ENCODE data around the gene ITPR2.
"Not testable (repeated sequence)": the region's sequence is repeated elsewhere in the genome, so short reads cannot be mapped to it uniquely, and the experiment has no call there.

Gene ITPR2

DNA sequence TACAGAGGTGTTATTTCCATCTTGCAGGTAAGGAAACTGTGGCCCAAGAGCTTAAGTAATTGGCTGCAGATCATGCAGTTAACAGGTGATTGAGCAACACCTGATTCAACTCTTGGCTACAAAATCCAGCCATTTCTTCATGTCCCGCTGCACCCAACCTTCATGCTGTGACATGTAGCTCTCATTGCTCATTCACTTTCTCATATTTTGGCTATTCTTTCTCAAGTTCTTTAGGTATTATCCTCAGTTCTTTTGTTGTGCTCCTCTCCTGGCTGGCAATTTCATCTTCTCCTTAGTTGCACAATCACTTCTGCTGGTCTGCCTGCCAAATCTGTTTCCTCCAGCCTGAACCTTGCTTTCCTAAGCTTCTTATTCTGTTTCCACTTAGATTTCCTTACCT is 336.8 kb downstream of the ITPR2 start:
- DNase-seq = no peak

DNA sequence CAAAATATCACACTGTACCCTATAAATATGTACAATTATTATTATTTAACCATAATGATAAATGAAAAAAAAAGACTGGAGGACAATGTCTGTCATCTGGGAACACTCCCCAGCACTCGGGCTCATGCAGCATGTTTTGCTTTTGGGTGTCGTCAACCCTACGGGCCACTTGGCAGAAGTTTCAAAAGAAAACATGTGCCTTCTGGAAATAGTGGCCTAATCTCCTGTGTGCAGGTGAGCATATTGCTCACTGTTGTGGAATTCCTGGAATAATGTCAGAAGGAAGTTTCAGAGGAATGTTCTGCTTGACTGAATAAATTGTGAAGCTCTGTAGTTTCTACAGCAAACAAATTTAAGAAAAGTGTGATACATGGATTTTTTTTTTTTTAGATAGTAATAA is 339.3 kb downstream of the ITPR2 start:
- DNase-seq = no peak

DNA sequence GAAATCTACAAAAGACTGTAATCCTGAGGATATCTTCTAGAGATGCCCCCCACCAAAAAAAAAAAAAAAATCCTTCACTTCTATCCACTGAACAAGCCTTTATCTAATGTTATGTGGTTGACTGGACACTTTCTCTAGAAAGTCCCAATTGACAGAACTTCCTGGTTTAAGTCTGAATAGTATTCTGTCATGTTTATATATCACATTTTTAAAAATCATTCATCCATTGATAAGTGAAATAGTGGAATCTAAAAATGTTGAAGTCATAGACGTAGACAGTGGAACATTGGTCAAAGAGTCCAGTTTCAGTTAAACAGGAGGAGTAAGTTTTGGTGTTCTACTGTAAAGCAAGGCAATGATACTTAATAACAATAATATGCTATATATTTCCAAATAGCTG is 340.6 kb downstream of the ITPR2 start:
- no peak for DNase-seq

DNA sequence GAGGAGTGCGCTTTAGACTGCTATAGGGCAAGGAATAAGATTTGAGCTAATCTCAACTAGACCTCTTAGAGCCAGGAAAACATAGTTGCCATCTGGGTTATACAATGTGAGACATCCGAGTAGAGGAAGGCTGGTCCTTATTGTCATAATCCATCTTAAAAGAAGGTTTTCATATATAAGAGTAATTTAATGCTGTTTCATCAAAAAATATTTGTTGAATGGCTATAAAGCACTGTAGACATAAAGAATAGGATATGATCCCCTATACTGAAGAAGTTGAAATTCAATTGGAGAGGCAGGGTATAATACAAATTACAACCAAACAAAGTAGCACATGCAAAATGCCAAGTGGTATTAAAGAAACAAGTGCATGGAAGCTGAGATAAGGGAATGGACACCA is 343.1 kb downstream of the ITPR2 start:
- DNase-seq = no peak

- DNase-seq = no peak
These were observed 344.6 kb downstream of the ITPR2 start for GRCh38 chr12:26488351-26488750.

GRCh38 chr12:26473291-26473690 is 359.7 kb downstream of the ITPR2 start:
- no peak for DNase-seq

GRCh38 chr12:26471560-26471959 is 361.4 kb downstream of the ITPR2 start:
- DNase-seq = no peak

DNA sequence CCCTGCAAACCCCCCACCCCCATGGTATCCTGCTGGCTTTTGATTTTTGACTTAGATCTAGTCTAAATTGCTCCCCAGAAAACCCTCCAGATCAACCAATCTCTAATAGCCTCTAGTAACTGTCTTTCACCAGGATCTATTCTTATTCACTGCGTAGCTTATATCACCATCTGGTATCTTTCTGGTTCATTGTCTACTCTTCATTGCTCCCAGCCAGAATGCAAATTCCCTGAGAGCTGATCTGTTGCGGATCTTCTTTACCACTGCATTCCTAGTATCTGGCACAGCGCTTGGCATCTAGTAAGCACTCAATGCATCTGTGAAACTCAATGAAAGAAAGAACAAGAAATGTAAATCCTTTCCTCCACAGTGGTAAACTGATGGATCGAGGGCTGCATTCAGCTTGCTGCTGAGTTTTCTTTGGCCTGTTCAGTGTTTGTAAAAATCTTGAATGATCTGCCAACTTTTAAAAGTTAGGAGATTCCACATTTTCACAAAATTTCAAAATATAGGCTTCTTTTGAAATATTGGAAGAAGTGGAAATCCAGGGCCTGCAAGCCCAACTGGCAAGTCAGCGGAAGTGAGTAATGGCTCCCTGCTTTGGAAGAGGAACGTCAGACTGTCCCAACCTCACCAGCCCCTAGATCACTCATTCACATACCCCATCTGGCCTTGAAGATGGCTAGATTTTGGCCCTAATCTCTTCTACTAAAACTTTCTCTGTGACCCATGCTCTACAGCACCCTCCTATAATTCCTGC is 363.4 kb downstream of the ITPR2 start:
- no peak for DNase-seq

DNA sequence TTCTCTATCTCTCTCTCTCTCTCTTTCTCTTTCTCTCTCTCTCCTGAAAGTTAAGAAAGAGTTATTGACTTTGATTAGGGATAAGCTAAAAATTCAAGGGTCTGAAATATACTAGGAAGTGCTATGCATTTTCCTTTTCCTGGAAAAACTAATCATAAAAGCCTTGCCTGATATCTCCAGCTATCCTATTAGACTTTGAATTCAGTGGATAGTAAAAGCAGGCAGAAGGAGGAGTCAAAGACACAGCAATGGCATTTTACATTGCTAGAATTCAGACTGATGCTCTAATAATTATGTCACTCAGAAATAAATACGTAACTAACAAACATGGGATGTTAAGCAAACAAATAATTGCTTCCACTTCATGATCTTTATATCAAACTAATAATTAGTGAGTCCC is 365.6 kb downstream of the ITPR2 start:
- DNase-seq = no peak

- DNase-seq = no peak
These were observed 366.3 kb downstream of the ITPR2 start for GRCh38 chr12:26466726-26467125.

DNA sequence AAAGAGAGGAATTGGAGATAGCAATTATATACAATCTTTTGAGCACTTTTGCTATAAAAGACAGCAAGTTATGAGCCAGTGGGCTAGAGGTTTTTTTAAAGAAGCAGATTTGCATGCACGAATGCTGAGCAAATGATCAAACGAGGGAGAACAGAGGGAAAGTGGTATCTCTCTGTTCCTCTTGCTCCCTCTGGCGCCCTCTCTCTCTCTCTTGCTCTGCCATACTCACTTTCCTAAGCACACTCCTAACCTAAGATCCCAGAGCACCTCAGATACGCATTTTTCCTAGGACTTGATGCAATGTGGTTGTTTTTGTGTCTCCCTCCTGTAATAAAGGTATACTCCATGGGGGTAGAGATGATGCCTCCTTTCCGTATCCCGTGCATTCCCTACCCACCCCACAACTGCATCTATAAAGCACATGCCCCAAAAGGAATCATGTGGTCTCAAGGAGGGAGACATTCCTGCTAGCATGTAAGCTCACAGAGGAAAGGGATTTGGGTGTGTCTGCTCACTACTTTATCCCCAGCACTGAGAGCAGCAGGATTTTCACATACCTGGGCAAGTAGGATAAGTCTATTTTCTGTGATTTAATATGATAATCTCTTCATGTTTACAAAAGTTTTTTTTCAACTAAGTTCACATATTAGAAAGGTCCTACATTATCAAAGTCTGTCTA is 367.4 kb downstream of the ITPR2 start:
- no peak for DNase-seq

DNA sequence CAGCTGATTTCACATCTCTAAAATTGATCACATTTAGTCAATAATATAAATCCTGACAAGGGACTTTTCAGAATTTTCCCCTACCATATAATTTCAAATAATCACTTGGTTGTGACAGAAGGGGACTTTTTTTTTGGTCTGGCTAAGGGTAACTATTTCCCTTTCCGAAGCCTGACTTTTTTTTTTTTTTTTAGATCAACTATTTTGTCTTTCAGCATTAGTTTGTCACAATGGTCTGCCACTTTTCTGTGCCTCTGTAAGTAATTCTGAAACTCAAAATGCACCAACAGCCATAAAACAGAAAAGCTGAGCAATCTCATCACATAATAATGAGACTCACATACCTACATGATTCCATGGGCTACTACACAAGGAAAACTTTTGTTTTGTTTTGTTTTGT is 371.2 kb downstream of the ITPR2 start:
- DNase-seq = no peak

DNA sequence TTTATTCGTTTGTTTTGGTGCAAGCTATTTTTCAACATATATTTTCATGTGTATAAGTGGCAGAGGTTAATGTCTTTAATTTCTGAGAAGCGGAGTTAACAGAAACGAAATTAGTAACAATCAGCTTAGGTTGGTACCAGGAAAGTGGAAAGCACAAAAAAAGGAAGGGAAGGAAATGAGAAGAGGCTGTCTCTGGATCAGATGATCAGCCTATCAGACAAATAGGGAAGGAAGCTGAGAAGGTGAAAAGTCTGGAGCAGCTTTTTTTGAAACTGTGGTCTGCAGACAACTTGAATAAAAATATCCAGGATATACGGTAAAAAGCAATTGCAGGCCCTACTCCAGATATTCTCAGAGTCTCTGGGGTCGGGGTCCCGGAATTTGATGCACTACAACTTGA is 372.6 kb downstream of the ITPR2 start:
- no peak for DNase-seq

DNA sequence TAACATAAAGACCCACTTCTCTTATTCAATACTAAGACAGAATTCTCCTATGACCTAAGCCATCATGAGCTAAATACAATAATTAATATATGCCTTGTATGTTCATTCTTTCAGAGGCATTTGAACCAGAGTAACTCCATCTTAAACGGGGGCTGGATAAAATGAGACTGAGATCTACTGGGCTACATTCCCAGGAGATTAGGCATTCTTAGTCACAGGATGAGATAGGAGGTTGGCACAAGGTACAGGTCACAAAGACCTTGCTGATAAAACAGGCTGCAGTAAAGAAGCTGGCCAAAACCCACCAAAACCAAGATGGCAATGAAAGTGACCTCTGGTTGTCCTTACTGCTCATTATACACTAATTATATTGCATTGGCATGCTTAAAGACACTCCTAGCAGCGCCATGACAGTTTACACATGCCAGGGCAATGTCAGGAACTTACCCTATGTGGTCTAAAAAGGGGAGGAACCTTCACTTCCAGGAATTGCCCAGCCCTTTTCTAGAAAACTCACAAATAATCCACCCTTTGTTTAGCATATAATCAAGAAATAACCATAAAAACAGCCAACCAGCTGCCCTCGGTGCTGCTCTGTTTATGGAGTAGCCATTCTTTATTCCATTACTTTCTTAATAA is 376.9 kb downstream of the ITPR2 start:
- DNase-seq = no peak

GRCh38 chr12:26453246-26453645 is 379.7 kb downstream of the ITPR2 start:
- DNase-seq = no peak

- DNase-seq = no peak
These were observed 380.5 kb downstream of the ITPR2 start for GRCh38 chr12:26452511-26452910.

- no peak for DNase-seq
These were observed 381.2 kb downstream of the ITPR2 start for GRCh38 chr12:26451763-26452162.

- DNase-seq = no peak
These were observed 387.1 kb downstream of the ITPR2 start for GRCh38 chr12:26445909-26446308.

- DNase-seq = no peak
These were observed 389.7 kb downstream of the ITPR2 start for GRCh38 chr12:26443309-26443708.

DNA sequence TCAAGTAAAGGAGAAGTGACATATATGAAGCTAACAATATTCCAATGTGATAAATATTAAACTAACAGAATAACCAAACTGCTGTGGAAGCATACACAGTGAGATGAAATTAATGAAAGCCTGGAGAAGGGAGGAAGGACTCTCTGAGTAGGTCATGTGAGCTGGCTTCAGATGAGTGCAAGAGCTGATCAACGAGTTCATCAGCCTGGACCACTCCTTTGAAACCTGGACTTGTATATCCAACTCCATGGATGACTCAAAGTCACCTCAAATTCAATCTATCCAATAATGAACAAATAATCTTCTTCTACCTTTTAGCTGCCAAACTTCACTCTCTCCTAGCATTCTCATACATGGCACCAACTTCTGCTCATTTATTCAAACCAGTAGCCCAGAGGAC is 391.6 kb downstream of the ITPR2 start:
- DNase-seq = no peak

GRCh38 chr12:26435069-26435404 is 398.0 kb downstream of the ITPR2 start:
- no peak for DNase-seq

- peak; percentile 50 for DNase-seq
These were observed 398.5 kb downstream of the ITPR2 start for GRCh38 chr12:26434299-26435068.

- not testable (repeated sequence) for DNase-seq
These were observed 399.3 kb downstream of the ITPR2 start for GRCh38 chr12:26433701-26434100.

DNA sequence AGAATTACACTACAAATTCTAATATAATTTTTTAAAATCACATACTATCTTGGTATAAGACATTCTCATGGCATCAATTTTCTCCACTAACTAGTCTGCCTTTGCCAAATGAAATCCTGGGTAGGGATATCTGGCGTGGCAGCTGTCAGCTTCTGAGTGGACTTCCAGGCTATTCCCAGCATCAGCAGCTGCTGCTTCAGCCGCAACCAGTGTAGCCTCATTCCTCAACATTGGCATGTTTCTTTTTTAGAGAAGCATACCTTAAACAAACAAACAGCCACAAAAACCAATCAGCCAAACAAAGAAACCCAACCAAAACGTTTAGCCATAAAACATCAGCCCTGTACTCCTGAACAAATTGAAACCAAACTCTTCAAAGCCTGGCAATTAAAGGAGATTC is 401.8 kb downstream of the ITPR2 start:
- no peak for DNase-seq

Measured in NCI-H1694 (cell line).